Body of pancreas (tissue), 4 donors: ENCODE results near the gene IL12A. TPM values are rescaled to one million over a fixed set of nuclear protein-coding genes. Genes with fewer than 3 reads are reported as not detected.

Experiments
- ATAC-seq: fragments of 150-250 bp; one replicate; pipeline ENCODE4 v1.9.1; 2016
- DNase-seq, 4 donors: peaks; one replicate each; pipeline ENCODE4 v3.0.0-alpha.2; 2019
- H3K27ac ChIP-seq, 4 donors: fragments of 200-600 bp; sonication (generic); 1 replicate in 3 of 4; 2 replicates in 1 of 4; pipeline versions ENCODE4 v1.5.1 to v1.6.1; 2016 to 2019; ENCODE audit warnings: mild to moderate bottlenecking in 1 of 4, mixed read lengths in 1 of 4, moderate library complexity in 1 of 4
- H3K27me3 ChIP-seq, 2 donors: fragments of 200-600 bp; sonication (generic); one replicate each; pipeline ENCODE4 v1.6.0; 2016; ENCODE audit warnings: mild to moderate bottlenecking in 1 of 2
- H3K36me3 ChIP-seq, 2 donors: fragments of 200-600 bp; sonication (generic); replicated peaks in 1 of 2; 2 replicates each; pipeline ENCODE4 v1.5.1; 2016; ENCODE audit warnings: low read depth in 2 of 2; ENCODE audit not compliant: insufficient read depth in 1 of 2
- H3K4me1 ChIP-seq: fragments of 200-600 bp; sonication (generic); one replicate; pipeline ENCODE4 v1.6.0; 2016
- H3K4me3 ChIP-seq, 2 donors: fragments of 200-600 bp; sonication (generic); 1 replicate in 1 of 2; 2 replicates in 1 of 2; pipeline ENCODE4 v1.5.1; 2016 to 2019
- H3K9me3 ChIP-seq, 3 donors: fragments of 200-600 bp; sonication (generic); 1 replicate in 2 of 3; 2 replicates in 1 of 3; pipeline ENCODE4 v1.5.1; 2016
- CTCF ChIP-seq, 7 experiments: fragments of 450-650 bp in 4 of 7; fragments of 200-600 bp in 3 of 7; sonication (generic) in 3 of 7; IDR thresholded peaks; one replicate each; pipeline ENCODE4 v1.5.1; 2016 to 2019; ENCODE audit warnings: antibody characterized with exemption in 7 of 7
- POLR2A ChIP-seq, 3 donors: fragments of 450-650 bp; IDR thresholded peaks; one replicate each; pipeline ENCODE4 v1.6.1; 2016; ENCODE audit warnings: antibody characterized with exemption in 3 of 3, mild to moderate bottlenecking in 2 of 3
- WGBS, 2 donors: methylation state at CpG; one replicate each; pipeline ENCODE4 v1.1.5; 2017; 5-methylcytosine and 5-hydroxymethylcytosine counted together
- intact Hi-C: fragments of 100-400 bp; cut with DNase I; formaldehyde crosslinking; loops from one replicate; pipeline ENCODE4 v1.15.1; 2023
- total RNA-seq, 2 donors: library from RNA; depleted of rRNA; stranded (reverse); fragments of >200 nt; gene quantifications; one replicate each; pipeline ENCODE4 v1.1.0, GENCODE V29; 2016

Gene IL12A
- total RNA-seq, 2 donors from 2014 or later = 0.26 to 1.6 TPM

GRCh38 chr3:160009525-160009924 lies 20.9 kb downstream of the IL12A start:
- no peak for ATAC-seq
- no peaks in the 10 kb centered on the region for H3K9me3 ChIP-seq
- H3K27me3 ChIP-seq = no peaks in the 10 kb centered on the region
- H3K4me1 ChIP-seq = no peaks in the 10 kb centered on the region
- no peak for DNase-seq
- H3K36me3 ChIP-seq = no peaks in the 10 kb centered on the region
- no peak overlapping the region for H3K27ac ChIP-seq
- TF ChIP-seq POLR2A (IDR thresholded peaks at IDR 0.05) (no peak), CTCF (IDR thresholded peaks at IDR 0.05) (no peak)
- H3K4me3 ChIP-seq = no peak overlapping the region
- intact Hi-C loops = loop anchor here (10.0 kb wide), 1 partner anchor 125 kb away; no protein-coding TSS in a partner anchor

GRCh38 chr3:160010578-160010977 lies 21.9 kb downstream of the IL12A start:
- Histone ChIP-seq H3K4me3 (no peak overlapping the region), H3K27me3 (no peaks in the 10 kb centered on the region), H3K27ac (no peak overlapping the region), H3K4me1 (no peaks in the 10 kb centered on the region), H3K36me3 (no peaks in the 10 kb centered on the region), H3K9me3 (no peaks in the 10 kb centered on the region)
- no peak for DNase-seq
- intact Hi-C loops = no loop called here
- ATAC-seq = no peak
- 72 to 74% methylated on average over 4 of the region's 4 CpGs for WGBS, 2 donors
- TF ChIP-seq POLR2A (IDR thresholded peaks at IDR 0.05) (no peak), CTCF (IDR thresholded peaks at IDR 0.05) (no peak)

- no peak overlapping the region for H3K4me3 ChIP-seq
- intact Hi-C loops = no loop called here
- H3K27me3 ChIP-seq = no peaks in the 10 kb centered on the region
- no peaks in the 10 kb centered on the region for H3K9me3 ChIP-seq
- ATAC-seq (no peak), DNase-seq (no peak)
- 48 to 58% methylated on average over 2 of the region's 2 CpGs for WGBS, 2 donors
- TF ChIP-seq CTCF (IDR thresholded peaks at IDR 0.05) (no peak), POLR2A (IDR thresholded peaks at IDR 0.05) (no peak)
- no peaks in the 10 kb centered on the region for H3K4me1 ChIP-seq
- no peak overlapping the region for H3K27ac ChIP-seq
- no peaks in the 10 kb centered on the region for H3K36me3 ChIP-seq
Observed at GRCh38 chr3:160012108-160012507, 23.5 kb downstream of the IL12A start.

- intact Hi-C loops = no loop called here
- Histone ChIP-seq H3K36me3 (no peaks in the 10 kb centered on the region), H3K27me3 (no peaks in the 10 kb centered on the region), H3K9me3 (no peaks in the 10 kb centered on the region), H3K4me1 (no peaks in the 10 kb centered on the region), H3K4me3 (no peak overlapping the region), H3K27ac (no peak overlapping the region)
- ATAC-seq = no peak
- no peak for TF ChIP-seq CTCF (IDR thresholded peaks at IDR 0.05)
- TF ChIP-seq POLR2A (IDR thresholded peaks at IDR 0.05) = no peak
- 64 to 65% methylated on average over 1 of the region's 1 CpG for WGBS, 2 donors
- DNase-seq = no peak
Observed at GRCh38 chr3:160016972-160017371, 28.3 kb downstream of the IL12A start.

- DNase-seq (no peak), ATAC-seq (no peak)
- Histone ChIP-seq H3K4me3 (no peak overlapping the region), H3K27me3 (no peaks in the 10 kb centered on the region), H3K4me1 (no peaks in the 10 kb centered on the region), H3K9me3 (no peaks in the 10 kb centered on the region), H3K36me3 (no peaks in the 10 kb centered on the region), H3K27ac (no peak overlapping the region)
- no peak for TF ChIP-seq POLR2A (IDR thresholded peaks at IDR 0.05)
- TF ChIP-seq CTCF (IDR thresholded peaks at IDR 0.05) = no peak
- intact Hi-C loops = no loop called here
- 40 to 59% methylated on average over 5 of the region's 5 CpGs for WGBS, 2 donors
Observed at GRCh38 chr3:160018959-160019358, 30.3 kb downstream of the IL12A start.
